HG02763 (cell line): ENCODE measurements around the gene STK38L.
A peak's percentile ranks its signal among the peaks of the same experiment; 100 is the strongest.

Experiments
- ATAC-seq: cut with Tn5 transposase; IDR thresholded peaks from one replicate; pipeline ENCODE4 v1.9.1; 2021; ENCODE audit warnings: mild to moderate bottlenecking, moderate library complexity; ENCODE audit not compliant: unreplicated experiment

STK38L gene

DNA sequence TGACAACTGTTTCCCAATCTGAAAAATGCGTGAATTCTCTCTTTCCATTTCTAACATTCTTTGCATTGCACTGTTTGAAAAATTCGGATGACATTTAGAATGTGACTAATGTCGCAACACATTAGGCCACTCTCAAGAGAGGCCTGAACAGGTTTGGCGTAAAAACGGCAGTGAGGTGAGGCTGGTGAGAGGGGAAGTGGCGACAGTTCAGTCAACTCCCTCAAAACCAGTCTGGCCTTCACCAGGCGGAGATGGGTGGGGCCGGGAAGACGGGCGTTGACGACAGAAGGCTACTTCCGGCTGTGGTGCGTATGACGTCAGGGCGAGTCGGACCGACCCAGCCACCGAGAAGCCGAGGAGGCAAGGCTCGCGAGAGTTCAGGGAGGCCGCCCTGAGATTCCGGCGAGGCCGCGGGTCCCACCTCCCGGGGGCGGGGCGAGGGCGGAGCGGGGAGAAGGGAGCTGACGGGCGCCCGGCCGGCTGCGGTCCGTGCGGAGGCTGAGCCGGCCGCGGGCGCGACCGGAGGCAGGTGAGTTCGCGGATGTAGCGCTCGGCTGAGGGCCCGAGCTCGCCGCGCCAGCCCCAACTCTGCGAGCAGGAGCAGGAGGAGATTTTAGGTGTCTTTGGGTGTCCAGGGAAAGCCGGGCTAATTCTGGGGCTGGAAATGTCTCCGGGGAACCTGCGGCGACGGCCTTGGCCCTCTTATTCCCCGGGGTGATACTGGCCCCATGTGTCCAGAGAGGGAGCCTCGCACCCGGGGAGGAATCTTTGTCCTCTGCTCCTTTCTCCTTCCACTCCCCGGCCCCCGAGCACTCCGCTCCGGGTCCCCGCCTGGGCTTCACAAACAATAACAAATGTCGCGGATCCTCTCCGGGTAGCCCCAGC, at the start of gene STK38L:
STK38L (plus strand) TSS at position 483 of the 885 bp plus-strand sequence. CDS start 53,435 bp downstream, outside the sequence.
- peak; percentile 85 for ATAC-seq

DNA sequence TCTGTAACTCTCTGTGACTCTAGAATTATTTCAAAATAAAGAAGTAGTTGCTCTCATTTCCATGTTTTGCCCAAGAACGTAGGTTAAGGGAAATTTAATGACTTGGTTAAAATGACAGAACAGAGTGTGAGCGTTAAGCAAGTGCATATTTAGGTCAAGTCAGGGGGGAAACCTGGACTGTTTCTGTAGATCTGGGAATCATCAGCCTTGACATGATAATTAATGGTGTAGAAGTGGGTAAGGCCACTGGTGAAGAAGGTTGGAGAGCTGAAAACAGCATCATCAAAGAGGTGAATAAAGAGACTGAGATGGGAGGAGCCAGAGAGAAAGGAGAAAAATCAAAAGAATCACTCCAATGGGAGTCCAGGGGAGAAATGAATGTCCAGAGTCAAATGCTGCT, 49.4 kb upstream of the STK38L start:
- ATAC-seq = no peak

DNA sequence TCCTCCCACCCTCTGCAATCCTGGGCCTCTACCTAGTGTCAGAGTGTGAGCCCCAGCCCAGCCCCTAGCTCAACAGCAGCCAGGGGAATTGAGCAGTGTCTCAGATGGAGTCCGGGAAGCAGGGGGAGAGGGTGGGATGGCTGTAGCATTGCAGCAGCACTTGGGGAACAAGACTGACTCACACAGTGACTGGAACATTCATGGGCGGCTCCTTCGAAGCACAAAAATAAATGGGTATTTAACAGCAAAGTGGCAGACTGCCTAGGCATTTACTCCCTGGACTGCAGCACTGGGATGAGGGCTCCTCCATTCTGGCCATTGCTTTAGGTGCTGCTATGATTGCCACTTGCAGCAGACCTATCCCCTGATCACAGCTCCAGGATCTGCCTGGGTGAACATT, 46.0 kb upstream of the STK38L start:
- no peak for ATAC-seq

DNA sequence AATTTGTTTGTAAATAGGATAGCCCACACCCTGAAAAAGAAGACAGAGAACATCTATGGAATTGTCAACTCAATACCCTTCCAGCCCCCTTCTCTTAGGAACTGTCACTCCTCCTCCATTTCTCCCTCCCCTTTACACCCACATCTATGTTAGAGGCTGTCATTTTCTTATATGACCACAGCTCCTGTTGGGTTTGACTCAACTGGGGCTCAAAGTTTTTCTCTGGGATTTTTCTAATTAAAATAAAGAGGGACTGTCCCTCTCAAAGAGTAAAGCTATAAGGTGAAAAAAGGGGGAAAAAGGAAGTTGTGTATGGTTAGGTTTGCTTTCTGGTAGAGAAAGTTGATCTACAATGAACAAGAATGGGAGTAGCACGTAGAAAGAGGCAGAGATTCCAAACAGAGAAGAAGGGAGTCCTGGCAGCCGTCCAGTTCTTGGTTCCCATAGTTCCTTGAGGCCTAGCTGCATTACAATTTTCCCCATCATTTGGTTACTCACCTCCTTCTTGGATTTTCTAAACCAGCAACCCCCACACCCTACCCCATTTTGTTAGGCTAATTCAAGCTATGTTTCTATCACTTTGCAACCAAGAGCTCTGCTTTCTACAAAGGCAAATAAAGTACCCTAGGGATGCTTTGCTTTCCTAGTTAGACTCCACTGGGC, 44.3 kb upstream of the STK38L start:
- no peak for ATAC-seq

DNA sequence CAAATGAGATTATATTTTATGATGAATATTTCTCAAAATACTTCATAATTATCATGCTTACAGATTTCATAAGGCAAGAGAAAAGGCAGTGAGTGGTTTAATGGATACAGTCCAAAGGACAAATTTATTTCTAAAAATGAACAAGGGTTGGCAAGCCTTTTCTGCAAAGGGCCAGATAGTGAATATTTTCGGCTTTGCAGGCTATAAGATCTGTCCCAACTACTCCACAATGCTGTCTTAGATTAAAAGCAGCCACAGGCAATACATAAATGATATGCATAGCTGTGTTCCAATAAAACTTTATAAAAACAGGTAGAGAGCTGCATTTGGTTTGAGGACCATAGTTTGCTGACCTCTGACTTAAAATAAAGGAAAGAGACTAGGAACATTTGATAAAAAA, 42.9 kb upstream of the STK38L start:
- ATAC-seq = no peak

DNA sequence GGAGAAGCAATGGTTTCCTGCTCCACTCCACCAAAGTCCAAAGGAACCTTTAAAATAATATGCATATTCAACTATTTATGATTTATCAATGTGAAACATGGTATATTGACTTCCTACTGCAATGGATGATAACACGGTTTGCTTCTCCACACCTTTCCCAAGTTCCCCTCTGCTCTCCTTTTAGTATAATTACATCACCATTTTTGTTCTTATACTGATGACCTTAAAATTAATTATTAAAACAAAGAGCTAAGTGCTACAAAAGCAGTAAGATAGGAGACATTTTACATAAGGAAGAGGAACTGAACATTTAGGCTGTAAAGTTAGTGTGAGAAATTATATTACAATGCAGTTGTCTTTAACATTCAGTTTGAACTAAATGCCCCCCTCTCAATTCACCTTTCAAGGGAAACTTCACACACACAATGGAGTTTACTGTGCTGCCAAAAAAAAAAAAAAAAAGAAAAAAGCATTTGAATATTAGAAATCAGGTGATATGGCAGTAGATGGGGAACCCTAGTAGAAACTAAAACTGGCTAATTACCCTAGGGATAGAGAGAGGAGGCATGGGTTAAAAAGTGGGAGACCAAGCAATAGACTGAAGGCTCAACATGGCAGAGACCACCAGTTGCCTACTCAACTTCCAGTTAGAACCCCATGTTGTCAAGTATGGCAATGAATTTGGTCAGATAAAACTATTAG, 37.1 kb upstream of the STK38L start:
- no peak for ATAC-seq

DNA sequence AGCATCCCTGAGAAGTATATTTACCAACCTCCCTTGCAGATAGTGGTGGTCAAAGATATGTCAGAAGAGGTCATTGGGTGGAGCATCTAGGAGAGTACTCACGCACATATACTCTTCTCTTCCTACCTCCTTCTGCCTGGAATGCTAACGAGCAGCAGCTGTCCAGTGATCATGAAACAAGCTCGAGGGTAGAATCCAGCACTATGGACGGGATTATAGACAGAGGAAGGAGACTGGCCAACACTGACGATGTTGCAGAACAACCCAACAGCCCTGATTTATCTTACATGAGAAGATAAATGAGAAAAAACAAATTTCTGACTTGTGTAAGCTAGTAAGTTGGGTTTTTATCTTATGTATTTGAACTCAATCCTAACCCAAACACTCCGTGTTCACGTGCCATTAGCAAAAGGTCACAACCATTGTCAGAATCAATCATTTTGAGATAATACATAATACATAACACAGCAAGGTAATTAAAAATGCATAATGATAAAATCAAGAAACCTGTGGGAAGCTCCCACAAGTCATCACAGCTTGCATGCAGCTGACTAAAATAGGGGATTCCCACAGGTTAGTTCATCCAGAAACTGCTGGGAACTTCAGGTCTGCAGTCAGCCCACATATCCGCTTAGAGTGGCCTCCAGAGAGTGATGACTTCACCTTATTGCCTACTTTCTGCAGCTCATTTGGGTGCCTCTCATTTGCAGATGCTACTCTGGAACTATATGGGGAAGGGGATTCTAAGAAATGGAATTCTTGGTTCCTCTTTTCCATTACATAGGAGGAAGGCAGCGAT, 36.3 kb upstream of the STK38L start:
- peak; percentile 79 for ATAC-seq

DNA sequence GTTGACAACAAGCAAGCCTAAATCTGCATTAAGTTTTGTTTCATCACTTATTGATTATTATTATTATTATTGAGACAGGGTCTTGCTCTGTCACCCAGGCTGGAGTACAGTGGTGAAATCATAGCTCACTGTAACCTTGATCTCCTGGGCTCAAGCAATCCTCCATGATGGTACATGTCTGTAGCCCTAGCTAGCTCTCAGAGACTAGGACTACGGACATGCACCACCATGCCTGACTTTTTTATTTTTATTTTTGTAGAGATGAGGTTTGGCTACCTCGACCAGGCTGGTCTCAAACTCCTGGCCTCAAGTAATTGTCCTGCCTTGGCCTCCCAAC, 35.7 kb upstream of the STK38L start:
- ATAC-seq = peak; percentile 3

DNA sequence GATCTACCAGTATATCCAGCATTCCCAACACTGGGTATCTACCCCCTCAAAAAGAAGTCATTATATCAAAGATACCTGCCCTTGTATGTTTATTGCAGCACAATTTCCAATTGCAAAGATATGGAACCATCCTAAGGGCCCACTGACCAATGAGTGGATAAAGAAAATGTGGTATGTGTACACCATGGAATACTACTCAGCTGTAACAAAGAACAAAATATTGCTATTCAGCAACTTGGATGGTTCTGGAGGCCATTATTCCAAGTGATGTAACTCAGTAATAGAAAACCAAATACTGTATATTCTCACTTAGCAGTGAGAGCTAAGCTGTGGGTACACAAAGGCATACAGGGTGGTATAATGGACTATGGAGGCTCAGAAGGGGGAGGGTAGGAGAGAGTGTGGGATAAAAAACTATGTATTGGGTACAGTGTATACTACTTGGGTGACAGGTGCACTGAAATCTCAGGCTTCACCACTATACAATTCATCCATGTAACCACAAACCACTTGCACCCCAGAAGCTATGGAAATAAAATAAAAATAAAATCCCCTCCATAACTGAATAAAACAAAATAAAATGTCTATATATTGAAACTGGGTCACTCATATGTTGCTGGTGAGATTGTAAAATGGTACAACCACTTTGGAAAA, 34.7 kb upstream of the STK38L start:
- ATAC-seq = no peak

DNA sequence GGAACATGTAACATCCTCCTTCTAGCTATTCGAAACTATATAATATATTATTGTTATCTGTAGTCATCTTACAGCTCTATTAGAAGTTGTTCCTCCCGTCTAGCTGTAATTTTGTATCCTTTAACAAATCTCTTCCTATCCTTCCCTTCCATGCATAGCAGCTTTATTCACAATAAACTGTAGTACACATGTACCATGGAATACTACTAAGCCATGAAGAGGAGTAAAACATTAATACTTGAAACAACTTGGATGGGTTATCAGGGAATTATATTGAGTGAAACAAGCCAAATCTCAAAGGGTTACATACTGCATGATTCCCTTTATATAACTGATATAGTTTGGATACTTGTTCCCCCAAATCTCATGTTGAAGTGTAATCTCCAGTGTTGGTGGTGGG, 33.9 kb upstream of the STK38L start:
- no peak for ATAC-seq

DNA sequence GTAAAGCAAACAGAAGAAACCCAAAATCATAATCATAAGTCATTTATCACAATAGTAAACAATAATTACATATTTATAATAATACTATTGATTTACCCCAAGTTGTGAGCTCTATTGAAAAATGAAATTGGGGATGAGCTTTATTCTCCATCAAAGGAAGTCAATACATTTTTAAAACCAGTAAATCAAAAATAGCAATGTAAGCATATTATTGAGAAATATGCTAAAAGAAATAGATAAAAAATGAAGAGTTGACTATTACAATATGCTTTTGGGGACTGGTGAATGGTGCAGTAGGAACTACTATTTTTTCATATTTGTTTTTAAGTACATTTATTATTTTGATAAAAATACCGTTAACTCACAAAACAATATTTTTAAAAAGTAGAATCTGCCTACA, 31.2 kb upstream of the STK38L start:
- no peak for ATAC-seq

DNA sequence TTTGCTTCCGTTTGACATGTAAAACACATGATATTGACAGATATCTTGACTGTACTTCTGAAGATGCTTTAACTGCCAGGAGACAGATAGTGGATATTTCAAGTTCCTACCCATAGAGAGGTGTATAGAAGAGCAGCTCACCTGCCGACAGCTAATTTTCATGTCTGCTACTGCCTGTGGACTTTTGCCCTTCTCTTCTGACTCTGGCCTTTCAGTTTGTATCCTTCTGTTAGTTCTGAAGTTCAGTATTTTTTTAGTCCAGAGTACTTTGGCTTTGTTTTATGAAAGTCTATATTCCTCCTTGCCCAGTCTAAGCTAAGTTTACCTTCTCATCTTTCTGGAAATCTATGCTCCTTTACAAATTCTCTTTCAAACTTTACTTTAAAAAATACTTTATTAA, 30.8 kb upstream of the STK38L start:
- ATAC-seq = no peak

DNA sequence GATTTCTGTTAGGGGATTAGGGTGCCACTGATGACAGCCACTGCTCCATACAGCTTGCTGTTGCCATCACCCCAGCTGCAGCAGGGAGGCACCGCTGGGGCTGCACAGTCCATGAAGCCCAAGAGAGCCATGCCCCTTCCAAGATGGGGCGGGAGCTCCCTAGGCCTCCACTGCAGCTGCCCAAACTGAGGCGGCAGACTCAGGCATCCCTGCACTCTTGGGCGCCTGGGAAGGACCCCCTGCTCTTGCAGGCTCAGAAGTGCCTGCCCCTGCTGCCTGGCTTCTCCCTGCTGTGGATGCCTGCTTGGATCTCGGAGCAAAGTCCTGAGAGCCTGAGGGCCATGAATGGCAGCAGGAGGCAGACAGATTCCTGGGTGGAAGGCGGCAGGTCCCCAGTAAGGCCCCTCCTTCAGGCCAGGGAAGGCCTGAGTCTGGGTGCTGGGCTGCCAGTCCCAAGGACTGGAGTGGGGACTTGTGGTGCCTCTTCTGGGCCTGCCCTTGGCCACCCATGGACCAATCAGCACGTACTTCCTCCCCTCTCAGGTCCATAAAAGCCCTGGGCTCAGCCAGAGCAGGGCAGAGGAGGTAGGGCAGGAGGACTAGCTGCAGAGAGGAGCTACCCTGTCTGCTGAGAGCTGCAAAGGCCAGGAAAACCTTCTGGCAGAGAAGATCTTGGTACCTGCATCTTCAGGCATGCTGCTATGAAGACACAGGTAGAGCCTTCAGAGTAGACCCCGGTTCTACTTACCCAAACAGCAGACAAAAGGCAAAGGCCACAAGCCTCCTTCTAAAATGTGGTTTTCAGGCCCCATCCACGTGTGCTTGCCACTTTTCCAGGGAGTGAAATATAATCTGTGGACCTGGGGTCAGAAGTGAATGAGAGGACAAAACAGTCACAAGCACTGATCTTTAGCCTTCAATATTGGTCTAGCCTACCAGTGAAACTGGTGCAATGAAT, 30.0 kb upstream of the STK38L start:
- no peak for ATAC-seq

DNA sequence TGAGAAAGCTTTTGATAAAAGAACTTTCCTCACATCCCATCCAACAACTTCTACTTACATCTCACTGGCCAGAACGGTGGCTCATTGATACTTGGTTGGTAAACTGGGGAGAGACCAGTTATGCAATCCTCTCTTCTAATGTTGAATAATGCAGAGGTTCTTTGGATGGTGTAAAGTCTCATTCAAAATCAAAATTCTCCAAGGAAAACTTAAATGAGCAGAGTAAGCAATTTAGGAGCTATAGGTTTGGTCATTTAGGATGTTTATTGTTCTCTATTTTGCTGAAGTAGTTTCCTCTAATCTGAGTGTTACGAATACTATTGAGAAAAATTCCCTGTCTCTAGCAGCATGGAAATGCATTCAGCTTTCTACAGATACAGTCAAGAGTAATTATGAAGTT, 26.5 kb upstream of the STK38L start:
- no peak for ATAC-seq

DNA sequence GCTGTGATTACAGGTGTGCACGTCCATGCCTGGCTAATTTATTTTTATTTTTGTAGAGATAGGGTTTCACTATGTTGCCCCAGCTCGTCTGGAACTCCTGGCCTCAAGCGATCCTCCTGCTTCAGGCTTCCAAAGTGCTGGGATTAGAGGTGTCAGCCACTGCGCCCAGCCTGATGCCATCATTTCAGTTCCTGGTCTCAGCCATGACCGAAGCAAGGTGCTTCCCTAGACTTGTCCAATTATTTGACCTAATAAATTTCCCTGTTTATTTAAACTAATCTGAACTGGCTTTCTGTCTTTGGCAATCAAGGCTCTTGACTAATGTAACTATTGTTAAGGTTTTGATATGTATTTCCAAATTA, 24.4 kb upstream of the STK38L start:
- ATAC-seq = no peak

DNA sequence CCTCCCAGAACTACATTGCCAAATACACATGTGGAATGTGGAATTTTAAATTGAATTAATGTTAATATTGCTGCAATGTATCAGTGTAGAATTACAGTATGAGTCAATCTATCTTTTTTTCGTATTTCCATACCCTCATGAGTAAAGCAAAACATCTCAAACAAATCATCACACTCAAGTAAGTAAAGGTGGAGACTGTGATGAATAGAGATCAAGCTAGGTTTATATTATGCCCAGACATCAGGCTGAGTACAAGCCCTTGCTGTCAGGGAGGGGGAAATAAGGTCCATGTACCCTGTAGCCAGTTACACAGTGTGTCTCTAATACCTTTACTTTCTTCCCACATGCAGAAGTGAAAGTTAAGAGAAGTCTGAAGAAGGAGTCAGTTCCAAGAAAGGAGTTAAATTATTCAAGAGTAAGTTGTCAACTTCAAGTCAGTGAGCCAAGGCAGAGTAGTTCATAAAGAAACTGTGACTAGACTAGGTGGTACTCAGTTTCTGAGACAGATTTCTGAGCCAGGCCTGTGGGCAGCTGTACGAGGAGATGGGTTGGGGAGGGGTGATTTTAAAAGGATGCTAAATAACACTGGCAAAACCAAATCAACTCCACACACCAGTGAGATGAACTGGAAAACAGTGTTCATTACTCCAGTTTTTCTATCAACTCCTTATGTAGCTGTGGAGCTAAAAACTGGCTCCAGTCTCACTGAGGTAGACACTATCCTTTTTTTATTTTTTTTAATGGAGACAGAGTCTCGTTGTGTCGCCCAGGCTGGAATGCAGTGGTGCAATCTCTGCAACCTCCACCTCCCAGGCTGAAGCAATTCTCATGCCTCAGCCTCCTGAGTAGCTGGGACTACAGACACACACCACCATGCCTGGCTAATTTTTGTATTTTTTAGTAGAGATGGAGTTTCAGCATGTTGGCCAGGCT, 23.8 kb upstream of the STK38L start:
- peak; percentile 56 for ATAC-seq

DNA sequence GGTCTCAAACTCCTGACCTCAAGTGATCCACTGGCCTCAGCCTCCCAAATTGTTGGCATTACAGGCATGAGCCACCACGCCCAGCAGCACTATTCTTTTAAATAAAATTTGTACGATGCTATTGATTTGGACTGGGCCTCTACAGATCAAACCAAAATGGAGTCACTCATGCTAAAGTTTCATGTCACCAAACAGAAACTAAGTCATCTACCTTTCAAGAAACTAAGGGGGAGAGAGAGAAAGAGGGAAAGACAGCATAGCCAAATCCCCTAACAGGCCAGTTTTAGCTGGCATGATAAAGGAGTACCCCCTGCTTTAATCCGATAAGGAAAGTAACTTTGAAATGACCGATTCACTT, 23.1 kb upstream of the STK38L start:
- ATAC-seq = no peak

DNA sequence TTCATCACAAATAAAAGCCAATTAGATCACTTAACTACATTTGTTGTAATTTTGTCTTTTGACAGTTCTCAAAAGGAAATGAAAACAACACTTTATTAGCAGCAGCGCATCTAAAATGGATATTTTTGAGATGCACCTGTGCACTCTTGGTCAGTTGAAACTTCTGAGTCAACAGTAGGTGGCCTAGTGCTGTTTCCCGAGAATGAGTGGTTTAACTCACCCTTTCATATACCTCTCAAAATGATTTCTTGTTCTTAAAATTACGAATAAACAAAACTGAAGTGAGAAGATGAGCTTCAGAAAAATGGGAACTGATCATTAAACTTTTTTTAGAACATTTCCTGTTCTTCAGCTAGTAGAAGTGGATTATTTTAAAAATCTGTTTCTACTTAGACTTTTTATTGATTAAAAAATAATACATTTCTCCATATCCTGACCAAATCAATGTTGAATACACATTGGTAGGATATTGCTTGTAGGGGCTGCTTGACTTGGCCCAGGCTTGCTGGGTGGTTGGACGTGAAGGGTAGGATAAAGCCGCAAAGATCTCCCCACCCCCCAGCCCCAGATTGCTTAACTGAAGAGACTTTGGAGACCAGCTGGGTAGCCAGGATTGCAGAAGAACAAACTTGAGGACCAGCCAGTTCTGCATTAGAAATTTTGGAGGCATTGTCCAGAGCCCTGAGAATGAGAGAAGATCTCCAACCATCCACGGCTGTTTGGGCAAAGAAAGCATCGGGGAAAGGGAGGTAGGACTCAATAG, 22.3 kb upstream of the STK38L start:
- ATAC-seq = peak; percentile 76
